ELF-1 (cell line): ENCODE measurements around the gene MBP.

Experiments used
- DNase-seq: peaks from one replicate; pipeline ENCODE4 v3.0.0-alpha.2; 2016; ENCODE audit warnings: low read depth, low spot score

The MBP gene

DNA sequence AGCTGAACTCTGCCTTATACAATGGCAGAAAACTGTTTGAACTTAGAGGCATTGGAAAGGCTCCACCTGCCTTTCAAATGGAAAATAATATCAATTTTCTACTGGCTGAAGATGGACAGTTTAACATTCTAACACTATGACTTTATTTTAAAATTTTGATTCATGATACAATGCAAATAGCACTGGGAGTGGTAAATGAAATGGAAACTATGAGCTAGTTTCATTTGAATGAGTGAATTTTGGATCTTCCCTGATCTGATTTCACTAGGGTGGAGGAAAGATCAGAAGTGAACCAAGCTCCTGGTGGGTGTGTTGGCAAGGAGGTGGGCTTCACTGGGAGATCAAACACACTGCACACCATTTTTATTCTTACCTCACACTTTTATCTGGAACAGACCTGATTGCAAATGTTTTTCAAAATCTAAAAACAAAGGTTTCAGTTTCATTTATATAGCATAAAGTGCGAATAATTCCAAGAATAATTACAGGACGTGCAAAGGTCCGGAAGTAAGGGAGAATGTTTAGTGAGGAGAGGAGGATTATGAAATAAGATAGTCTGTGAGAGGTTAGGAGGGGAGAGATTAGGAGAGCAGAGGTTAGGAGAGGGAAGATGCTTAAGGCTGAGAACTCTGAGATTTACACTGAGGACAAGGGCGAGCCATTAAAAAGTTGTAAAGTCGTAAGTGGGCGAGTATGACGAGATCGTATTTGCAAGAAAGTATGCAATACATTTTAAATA, 18.6 kb upstream of the MBP start:
- no peak for DNase-seq

- DNase-seq: no peak
Measured at GRCh38 chr18:77150588-77150987, 18.0 kb upstream of the MBP start.

GRCh38 chr18:77148289-77148688, 15.7 kb upstream of the MBP start:
- DNase-seq: no peak

GRCh38 chr18:77147418-77147852, 14.9 kb upstream of the MBP start:
- no peak for DNase-seq

DNA sequence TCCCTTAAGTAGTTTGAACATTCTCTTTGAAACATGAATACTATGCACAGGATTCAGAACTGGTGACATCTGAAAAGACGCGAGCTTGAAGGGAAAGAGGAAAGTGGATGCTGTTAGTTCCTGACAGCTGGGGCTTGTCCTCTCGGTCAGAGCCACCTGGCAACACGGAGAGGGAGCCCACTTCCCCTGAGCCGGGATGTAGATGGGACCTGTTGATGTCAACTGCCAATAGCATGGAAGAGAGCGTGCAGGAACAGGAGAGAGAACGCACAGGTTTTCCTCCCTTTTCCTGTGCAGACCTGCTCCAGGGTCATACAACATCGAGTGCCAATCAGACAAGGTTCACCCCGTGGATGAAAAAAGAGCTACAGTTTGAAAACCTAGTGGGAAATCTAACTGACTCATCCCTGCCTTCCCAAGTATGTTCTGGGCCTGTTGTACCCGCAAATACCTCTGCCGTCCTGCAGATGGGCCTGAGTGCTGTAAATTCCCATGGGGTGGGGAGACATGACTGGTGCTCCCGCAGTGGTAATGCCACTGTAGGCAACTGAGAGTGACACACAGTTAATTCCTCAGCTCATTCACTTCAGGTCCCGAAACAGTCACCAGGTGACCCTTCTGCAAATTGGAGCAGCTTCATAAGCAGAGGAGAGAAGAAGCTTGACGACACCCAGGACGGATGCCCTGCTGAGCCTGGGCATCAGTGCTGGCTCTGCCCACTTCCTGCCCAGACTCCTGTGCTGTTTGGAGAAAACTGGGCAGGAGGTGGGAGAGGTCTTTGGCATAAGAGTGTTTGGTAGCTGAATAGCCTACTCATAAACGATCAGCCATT, 13.9 kb upstream of the MBP start:
- no peak for DNase-seq

GRCh38 chr18:77145364-77145901, 12.8 kb upstream of the MBP start:
- no peak for DNase-seq

DNA sequence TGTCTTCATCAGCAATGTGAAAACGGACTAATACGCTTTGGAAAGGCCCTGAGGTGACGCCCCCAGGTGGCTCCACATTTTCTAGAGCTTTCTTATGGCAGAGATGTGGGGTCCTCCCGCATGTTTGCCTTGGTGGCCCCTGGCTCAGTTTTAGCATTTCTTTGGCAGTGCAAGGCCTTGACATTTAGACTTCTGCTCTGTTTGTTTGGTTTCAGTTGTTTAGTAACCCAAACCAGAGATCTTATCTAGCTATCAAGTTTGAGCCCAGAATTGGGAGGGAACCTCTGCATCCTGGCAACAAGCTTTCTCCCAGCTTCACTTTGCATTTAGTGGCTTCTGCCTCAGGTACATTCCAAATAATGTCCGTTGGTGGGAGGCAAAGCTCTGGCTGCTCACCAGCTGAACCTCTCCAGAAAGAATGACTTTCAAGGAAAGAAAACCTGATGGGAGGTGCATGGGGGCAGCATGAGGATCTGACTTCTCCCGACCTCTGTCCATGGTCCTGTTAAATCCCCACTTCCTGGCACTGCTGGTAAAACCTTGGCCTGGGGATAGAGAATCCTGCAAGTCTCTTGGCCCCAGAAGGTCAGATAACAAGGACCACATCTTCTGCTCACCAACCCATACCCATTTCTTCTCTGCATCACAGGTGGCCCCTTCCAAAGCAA, 12.0 kb upstream of the MBP start:
- no peak for DNase-seq

GRCh38 chr18:77144046-77144445, 11.5 kb upstream of the MBP start:
- DNase-seq: no peak

- no peak for DNase-seq
Measured at GRCh38 chr18:77143196-77143595, 10.6 kb upstream of the MBP start.

DNA sequence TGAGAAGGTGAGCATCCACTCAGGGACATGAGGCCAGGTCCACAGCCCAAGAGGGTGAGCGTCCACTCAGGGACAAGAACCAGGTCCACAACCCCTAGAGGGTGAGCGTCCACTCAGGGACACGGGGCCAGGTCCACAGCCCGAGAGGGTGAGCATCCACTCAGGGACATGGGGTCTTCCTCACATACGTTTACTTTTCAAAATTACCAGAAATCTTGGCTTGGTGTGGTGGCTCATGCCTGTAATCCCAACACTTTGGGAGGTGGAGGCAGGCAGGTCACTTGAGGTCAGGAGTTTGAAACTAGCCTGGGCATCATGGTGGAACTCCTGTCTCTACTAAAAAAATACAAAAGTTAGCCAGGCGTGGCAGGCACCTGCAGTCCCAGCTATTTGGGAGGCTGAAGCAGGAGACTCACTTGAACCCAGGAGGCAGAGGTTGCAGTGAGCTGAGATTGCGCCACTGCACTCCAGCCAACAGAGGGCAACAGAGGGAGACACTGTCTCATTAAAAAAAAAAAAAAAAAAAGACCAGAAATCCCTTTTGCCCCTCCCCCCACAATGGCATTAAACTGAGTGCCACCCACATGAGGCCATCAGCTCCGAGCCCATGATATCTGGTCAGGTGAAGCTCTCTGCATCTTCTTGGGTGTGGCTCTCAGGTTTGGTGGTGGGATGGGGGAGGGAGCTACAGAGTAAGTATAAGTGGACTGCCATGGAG, 9.0 kb upstream of the MBP start:
- DNase-seq: no peak

GRCh38 chr18:77140439-77141109, 8.0 kb upstream of the MBP start:
- DNase-seq: no peak

DNA sequence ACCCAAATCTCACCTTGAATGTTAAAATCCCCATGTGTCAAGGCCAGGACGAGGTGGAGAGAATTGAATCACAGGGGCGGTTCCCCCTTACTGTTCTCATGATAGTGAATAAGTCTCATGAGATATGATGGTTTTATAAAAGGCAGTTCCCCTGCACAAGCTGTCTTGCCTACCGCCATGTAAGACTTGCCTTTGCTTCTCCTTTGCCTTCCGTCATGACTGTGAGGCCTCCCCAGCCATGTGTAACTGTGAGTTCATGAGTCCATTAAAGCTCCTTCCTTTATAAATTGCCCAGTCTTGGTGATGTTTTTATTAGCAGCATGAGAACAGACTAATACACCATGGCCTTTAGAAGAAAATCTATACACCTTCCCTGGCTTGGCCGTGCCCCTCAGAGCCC, 7.4 kb upstream of the MBP start:
- DNase-seq: no peak

GRCh38 chr18:77139619-77140018, 7.0 kb upstream of the MBP start:
- no peak for DNase-seq

- no peak for DNase-seq
Measured at GRCh38 chr18:77138270-77138669, 5.7 kb upstream of the MBP start.

DNA sequence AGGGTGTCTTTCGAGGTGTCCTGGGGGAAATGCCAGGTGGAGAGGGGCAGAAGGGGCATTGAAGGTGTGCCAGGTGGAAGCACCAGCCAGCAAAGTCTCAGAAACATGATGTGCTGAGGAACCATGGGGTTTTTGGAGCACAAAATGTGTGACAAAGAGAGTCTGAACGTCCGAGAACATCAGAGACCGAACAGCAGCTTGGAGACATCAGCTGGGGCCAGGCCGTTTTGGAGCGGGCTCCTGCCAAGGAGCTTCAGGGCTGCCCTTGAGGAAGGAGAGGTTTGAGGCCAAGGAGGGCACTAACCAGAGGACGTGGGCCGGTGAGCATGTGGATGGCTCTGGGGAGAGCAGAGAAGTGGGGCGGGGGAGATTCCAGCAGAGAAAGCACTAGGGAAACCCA, 5.3 kb upstream of the MBP start:
- DNase-seq: no peak

DNA sequence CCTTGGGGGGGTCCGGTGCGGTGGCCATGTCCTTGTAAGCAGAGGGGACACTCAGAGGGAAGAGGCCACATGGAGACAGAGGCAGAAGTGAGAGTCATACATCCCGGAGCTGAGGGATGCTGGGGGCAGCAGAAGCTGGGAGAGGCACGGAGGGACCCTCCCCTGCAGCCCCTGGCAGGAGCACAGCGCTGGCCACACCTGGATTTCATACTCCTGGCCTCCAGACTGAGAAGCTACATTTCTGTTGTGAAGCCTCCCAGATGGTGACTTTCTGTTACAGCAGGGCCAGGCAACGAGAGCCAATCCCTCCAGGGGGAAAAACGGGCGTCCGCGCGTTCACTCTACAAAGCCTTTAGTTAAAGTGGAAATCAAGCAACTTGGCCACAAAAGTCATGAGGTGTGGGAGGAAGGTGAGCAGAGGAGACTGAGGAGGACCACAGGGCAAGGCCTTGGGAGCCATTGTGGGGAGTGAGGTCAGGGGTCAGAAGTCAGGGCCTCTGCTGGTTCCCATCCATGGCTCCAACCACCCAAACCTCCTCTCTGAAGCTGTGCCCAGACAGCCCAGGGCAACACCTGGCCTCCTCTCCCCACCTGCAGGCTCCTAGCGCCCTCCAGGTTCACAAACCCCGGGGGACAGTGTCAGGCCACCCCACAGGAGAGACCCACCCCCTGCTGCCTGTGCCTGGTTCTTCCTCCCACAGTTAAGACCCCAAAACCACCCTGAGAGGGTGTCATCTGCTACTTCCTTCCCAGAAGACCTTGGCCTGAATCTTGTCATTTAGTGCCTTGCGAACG, 4.5 kb upstream of the MBP start:
- DNase-seq: no peak

DNA sequence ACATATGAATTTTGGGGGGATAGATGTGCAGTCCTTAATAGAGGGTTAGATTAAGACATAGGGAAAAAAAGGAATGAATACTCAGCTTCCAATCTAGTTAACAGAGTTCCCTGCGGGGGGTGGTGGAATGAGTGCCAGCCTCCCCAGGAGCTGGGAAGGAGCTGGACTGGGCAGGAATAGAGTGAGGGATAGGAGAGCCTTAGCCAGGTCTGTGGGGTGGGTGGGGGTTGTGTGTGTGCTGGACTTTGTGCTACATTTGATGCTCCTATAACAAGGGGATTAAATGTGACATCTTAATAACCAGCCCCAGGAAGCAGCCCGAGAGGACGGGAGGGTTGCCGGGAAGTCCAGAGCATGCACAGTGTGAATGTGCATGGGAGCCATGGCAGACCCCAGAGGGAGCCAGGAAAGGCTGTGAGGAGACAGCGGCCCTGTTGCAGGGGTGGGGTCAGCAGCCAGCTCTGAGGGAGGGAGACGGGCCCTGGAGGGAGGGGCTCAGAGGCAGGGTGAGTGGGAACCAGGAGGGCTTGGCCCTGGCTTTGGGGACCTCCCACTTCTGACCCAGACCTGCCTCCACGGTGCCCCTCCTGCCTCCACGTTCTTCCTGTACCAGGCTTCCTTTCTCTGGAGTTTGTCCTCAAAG, 3.6 kb upstream of the MBP start:
- DNase-seq: no peak

- no peak for DNase-seq
Measured at GRCh38 chr18:77135339-77136075, 2.9 kb upstream of the MBP start.

DNA sequence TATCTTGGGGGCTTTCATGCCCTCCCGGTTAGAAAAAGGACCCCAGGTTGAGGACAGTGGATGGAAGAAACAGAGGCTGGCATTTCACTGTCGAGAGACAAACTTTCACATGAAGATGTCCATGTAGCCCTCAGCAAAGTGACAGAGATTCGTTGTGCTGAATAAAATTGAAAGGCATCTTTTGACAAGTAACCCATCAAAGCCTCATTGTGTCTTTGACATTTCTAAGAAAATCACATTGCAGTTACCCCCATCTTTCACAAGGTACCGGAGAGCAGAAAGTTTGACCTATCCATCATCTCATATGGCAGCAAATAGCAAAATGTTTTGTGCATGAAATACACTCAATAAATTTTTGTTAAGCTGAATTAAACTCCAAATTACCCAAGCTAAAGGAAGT, 2.0 kb upstream of the MBP start:
- DNase-seq: no peak
